ENCODE measurements around the gene IDS. TPM values are rescaled to one million over a fixed set of nuclear protein-coding genes. Genes with fewer than 3 reads are reported as not detected.

IDS gene
- total RNA-seq, 1 experiment from 2014 or later, result 39.2 TPM

GRCh38 chrX:149455934-149456333, 49.2 kb downstream of the IDS start:
- Histone ChIP-seq H3T11ph (ENCODE audit: low read length) (no peak overlapping the region), H2BK5ac (ENCODE audit: insufficient read length, low read length) (no peak overlapping the region), H3K56ac (ENCODE audit: insufficient read length, low read depth, low read length) (no peak overlapping the region), H3K18ac (ENCODE audit: insufficient read length, low read depth, low read length) (no peak overlapping the region), H2AFZ (ENCODE audit: low read length) (no peak overlapping the region), H4K91ac (ENCODE audit: insufficient read length, low read depth, low read length) (no peak overlapping the region), H3K79me2 (ENCODE audit: insufficient read depth, low read length) (no peaks in the 10 kb centered on the region), H2BK15ac (ENCODE audit: low read depth, low read length) (no peak overlapping the region), H2BK120ac (ENCODE audit: low read depth, low read length, poor library complexity, severe bottlenecking) (no peak overlapping the region), H3K27me3 (ENCODE audit: insufficient read depth, low read length) (no peaks in the 10 kb centered on the region), H3K14ac (ENCODE audit: insufficient read depth, low read length) (no peak overlapping the region), H3K9ac (ENCODE audit: extremely low read depth, insufficient read length, low read length) (no peak overlapping the region), H2AK5ac (ENCODE audit: insufficient read length, low read length) (no peak overlapping the region), H4K8ac (replicated peaks; ENCODE audit: insufficient read length, low read depth, low read length) (no peak overlapping the region), H3K4ac (ENCODE audit: low read depth, low read length) (no peak overlapping the region), H2BK20ac (ENCODE audit: low read depth, low read length, poor library complexity, severe bottlenecking) (no peak overlapping the region), H3K4me1 (ENCODE audit: insufficient read depth, low read length) (no peaks in the 10 kb centered on the region), H3K4me2 (ENCODE audit: insufficient read depth, insufficient read length, low read length) (no peak overlapping the region), H3K23me2 (ENCODE audit: insufficient read length, low read depth, low read length, poor library complexity, severe bottlenecking) (no peaks in the 10 kb centered on the region), H3K9me3 (ENCODE audit: control insufficient read depth, low read depth, low read length) (peaks cover 34% of the 10 kb centered on the region), H3K79me1 (ENCODE audit: insufficient read depth, low read depth, low read length, poor library complexity, severe bottlenecking) (no peaks in the 10 kb centered on the region), H3K23ac (ENCODE audit: insufficient read length, low read depth, low read length) (no peak overlapping the region), H3K27ac (ENCODE audit: insufficient read length, low read depth, low read length) (no peak overlapping the region), H4K20me1 (ENCODE audit: control insufficient read depth, insufficient read depth, insufficient read length) (no peaks in the 10 kb centered on the region), H4K5ac (ENCODE audit: insufficient read length, low read depth, low read length) (no peak overlapping the region), H2BK12ac (ENCODE audit: insufficient read length, low read depth, low read length) (no peak overlapping the region)
- no peak for TF ChIP-seq CTCF (conservative IDR thresholded peaks at IDR 0.05)
- DNase-seq, result no peak
- H3K4me3 Mint-ChIP-seq, result no peak overlapping the region
- H3K27ac Mint-ChIP-seq, result no peak overlapping the region
- no peaks in the 10 kb centered on the region; a peak in 2 of 7 replicates for H3K36me3 Mint-ChIP-seq (ENCODE audit: insufficient read depth in 1 of 3, low read depth in 3 of 3)
- peaks cover 50 to 54% of the 10 kb centered on the region in 2 experiments for H3K9me3 Mint-ChIP-seq
- peaks cover 3% of the 10 kb centered on the region for H3K27me3 Mint-ChIP-seq (ENCODE audit: low read depth)
- no peaks in the 10 kb centered on the region for H3K4me1 Mint-ChIP-seq
